Epithelial cell of alveolus of lung (primary cell): Measurements from ENCODE around the gene HRK. TPM values are rescaled to one million over a fixed set of nuclear protein-coding genes. Genes with fewer than 3 reads are reported as not detected.

ENCODE experiments used
- total RNA-seq: library from RNA; depleted of rRNA; stranded (reverse); fragments of >200 nt; gene quantifications from 2 replicates; pipeline ENCODE4 v1.2.1, GENCODE V29; 2015

Gene HRK
- total RNA-seq, result not detected in 2 replicates

GRCh38 chr12:116881325-116881876 lies at the start of gene HRK:
TSS of gene HRK (minus strand) at chr12:116881441. CDS start at chr12:116881307, 134 bp downstream.

DNA sequence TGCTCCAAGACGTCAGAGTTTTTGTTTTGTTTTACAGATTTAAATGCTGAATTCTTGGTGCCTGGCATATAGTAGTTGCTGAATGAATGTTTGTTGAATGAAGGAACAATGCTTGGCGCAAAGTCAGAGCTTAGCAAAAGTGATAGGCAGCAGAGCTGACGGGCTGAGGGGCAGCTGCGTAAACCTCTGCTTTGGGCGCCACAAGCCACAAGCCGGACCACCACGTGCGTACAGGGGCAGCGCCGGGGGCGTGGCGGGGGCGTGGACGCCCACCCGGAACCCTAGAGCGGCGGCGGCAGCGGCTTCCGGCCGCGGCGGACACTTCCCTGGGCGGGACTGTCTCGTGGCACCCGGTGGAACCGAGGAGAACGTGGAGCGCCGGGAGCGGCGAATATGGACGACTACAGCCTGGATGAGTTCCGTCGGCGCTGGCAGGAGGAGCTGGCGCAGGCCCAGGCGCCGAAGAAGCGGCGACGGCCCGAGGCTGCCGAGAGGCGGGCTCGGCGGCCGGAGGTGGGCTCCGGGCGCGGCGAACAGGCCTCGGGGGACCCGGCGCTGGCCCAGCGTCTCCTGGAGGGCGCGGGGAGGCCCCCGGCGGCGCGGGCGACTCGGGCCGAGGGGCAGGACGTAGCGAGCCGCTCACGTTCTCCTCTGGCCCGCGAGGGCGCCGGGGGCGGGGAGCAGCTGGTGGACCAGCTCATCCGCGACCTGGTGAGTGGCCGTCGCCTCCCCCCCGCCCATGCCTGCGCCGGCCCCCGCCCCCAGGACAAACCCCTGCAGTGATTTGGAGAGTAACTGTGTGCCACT lies 29.6 kb upstream of the HRK start, which contains the start of gene FBXW8:
Gene FBXW8, plus strand, starts transcription at position 306 of the 807 bp plus-strand sequence. Its CDS starts 88 bp downstream, at position 394.

Other genes starting within 250 kb of the HRK start
- gene SPRING1, start 143.4 kb downstream of the HRK start, total RNA-seq, result 21.9 and 28.4 TPM in 2 replicates
- 1.7 and 2.1 TPM in 2 replicates for gene RNFT2, start 143.1 kb downstream of the HRK start, total RNA-seq
- gene FBXW8, start 29.5 kb upstream of the HRK start, total RNA-seq, result 12.5 and 19.1 TPM in 2 replicates
- not detected in 2 replicates for gene TESC, start 218.0 kb upstream of the HRK start, total RNA-seq